Activated CD8-positive, alpha-beta memory T cell treated with anti-CD3 and anti-CD28 coated beads, Interleukin-2, amount 50 U/mL, for 24 hours (primary cell): ENCODE results near the gene FAM163A.

Source experiments
- DNase-seq: peaks from one replicate; pipeline ENCODE4 v3.0.0-alpha.2; 2020; ENCODE audit errors: extremely low read depth

Gene FAM163A

GRCh38 chr1:179750630-179751029 is 7.5 kb downstream of the FAM163A start:
- DNase-seq, result no peak

DNA sequence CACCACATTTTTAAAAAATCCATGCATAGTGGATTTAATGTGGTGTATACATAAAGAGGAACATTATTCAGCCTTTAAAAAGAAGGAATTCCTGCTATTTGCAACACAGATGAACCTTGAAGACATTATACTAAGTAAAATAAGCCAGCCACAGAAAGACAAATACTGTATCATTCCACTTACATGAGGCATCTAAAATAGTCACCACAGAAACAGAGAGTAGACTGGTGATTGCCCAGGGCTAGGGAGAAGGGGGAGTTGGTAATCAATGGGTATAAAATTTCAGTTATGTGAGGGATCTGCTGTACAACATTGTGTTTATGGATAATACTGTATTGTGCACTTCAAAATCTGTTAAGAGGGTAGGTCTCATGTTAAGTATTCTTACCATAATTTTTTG is 10.0 kb downstream of the FAM163A start:
- no peak for DNase-seq

DNA sequence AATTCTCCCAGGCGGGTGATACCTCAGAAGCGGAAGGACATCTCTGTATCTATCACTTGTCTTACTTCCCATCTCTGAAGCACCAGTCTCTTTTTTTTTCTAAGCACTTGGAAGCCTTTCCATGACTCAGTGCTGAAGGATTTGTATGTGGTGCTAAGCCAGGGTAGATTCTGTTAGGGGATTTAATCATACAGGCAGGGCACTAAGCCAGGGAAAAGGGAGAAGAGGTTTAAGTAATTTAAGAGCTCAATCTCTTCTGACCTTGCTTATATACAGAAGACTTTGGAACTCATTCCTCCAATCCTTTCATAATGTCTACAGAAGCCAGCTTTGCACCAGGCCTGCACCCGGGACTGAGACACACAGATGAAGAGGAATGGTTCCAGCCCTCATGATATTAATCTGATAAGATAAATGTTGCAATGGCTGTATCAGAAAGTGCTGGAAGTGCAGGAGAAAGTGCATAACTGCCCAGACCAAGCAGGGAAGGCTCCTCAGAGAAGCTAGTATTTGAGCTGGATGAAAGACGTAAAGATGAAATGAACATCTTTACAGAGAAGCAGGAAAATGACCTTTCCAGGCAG is 11.0 kb downstream of the FAM163A start:
- no peak for DNase-seq

- no peak for DNase-seq
Measured at GRCh38 chr1:179757933-179758332, 14.8 kb downstream of the FAM163A start.

- DNase-seq, result no peak
Measured at GRCh38 chr1:179760521-179760920, 17.4 kb downstream of the FAM163A start.

DNA sequence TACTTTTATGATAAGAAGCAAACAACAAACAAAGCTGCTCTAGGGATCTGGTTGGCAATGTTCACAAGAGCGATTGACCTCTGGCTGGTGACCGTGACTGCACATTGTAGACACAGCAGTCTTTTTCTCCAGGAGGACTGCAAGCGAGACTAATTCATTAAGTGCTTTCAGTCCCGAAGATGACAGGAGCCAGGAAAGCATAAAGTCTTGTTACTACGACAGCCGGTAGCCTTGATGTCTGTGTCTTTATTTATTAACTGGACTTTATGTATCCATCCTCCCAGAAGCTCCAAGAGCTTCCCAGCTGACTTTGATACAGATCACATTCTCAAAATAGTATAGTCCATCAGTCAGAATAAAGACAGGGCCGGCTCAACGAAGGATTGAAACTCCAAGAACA is 18.2 kb downstream of the FAM163A start:
- DNase-seq, result no peak

- no peak for DNase-seq
Measured at GRCh38 chr1:179761846-179762640, 19.0 kb downstream of the FAM163A start.

GRCh38 chr1:179767177-179767581 is 24.1 kb downstream of the FAM163A start:
- no peak for DNase-seq

- DNase-seq, result no peak
Measured at GRCh38 chr1:179767996-179768395, 24.9 kb downstream of the FAM163A start.

GRCh38 chr1:179770887-179771502 is 27.9 kb downstream of the FAM163A start:
- DNase-seq, result no peak

DNA sequence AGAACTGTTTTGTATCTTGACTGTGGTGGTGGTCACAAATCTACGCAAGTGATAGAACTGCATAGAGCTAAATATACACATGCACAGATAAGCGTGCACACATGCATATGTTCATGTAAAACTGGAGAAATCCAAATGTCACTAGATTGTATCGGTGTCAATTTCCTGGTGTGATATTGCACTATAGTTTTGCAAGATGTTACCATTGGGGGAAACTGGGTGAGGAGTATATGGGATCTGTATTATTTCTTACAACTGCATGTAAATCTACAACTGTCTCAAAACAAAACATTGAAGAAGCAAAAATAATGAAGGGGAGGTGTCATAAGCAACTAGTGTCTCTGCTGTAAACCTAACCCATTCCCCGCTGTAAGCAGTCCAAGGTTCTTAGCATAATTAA is 30.2 kb downstream of the FAM163A start:
- DNase-seq, result no peak

DNA sequence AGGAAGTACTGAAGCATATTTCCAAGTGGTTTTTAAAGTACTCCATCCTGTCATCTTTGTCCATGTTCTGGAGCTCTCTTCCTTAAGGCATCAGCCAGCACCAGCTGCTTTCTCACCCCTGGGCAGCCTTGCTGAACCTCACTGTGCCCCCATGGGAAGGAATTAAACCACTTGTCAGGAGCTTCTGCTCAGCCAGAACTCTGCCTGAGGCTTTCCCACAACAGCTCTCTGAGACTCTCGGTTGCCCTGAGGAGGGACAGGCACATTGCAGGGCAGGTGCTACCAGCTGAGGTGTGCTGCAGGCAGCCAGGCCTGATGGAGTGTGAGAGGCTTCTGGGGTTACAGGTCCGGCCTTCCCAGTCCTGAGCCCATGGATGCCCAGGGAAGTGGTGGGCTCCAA is 30.9 kb downstream of the FAM163A start:
- DNase-seq, result no peak

DNA sequence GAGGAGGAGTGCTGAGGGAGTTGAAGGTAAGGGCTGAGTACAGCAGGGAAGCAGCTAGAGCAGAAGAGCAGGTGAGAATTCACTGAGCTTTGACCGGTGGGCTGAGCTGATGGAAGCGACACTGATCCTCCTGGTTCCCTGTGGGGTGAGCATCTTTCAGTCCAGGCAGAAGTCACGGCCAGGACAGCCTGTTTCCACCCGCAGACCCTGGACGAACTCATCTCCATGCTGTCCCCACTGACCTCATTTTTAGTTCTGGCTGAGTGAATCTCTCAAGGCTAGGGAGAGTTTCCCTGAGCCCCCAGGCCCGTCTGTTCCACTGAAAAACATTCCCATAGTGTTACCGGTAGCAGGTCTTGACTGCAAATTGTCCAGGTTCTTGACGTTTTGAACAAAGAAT is 31.5 kb downstream of the FAM163A start:
- DNase-seq, result no peak

DNA sequence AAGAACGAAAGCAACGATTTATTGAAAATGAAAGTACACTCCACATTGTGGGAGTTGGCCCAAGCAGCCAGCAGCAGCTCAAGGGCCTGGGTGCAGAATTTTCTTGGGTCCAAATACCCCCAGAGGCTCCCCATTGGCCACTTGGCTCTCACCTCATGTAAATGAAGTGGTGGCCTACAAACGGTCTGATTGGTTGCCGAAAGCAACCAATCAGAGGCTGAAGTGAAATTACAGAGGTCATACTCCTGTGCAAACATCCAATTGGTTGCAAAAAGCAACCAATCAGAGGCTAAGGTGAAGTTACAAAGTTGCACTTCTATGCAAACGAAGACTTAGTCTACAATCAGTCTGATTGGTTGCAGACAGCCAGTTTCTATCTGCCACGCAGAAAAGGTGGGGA is 31.9 kb downstream of the FAM163A start:
- no peak for DNase-seq

- no peak for DNase-seq
Measured at GRCh38 chr1:179776831-179777230, 33.7 kb downstream of the FAM163A start.

DNA sequence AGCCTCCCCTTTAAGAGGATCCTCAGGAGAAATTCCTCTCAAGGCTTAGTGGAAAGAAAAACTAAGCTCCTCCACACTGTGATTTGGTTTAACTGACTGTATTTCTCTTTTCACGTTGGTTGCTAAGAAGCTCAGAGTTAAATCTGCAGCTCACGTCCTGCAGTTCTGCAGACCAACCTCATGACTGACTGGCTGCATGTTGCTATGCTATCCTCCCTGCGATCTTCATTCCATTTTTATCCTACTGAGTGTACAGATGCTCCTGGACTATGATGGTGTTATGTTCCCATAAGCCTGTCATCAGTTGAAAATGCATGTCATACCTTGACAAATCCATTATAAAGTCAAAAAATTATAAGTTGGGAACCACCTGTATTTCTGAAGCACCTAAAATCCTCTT is 34.6 kb downstream of the FAM163A start:
- DNase-seq, result no peak

DNA sequence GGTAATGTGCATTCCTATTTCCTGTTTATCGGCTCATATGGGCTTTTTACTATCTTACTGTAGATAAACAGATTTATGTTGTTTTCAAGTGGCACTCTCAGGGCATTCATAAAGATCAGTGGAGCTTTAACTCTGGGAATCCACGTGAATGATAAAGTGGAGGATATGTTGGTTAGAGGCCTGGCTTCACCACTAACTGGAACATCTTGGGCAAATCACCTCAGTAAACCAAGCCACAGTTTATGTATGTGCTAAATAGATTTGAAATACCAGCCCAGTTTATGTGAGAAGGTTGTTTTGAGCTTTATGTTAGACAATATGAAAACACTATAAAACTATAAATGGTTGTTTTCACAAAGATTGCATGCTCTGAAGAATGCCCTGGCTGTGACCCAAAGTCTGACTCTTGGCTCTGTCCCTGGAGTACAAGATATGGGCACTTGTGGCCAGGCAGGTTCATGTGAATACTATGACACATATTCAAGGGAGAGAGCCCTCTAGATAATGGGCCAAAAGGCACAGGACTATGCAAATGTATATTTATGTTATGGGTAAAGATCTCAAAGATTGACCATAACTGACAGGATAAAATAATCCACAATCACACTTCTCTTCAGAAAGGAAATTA is 36.7 kb downstream of the FAM163A start:
- DNase-seq, result no peak

- no peak for DNase-seq
Measured at GRCh38 chr1:179781962-179782361, 38.9 kb downstream of the FAM163A start.

DNA sequence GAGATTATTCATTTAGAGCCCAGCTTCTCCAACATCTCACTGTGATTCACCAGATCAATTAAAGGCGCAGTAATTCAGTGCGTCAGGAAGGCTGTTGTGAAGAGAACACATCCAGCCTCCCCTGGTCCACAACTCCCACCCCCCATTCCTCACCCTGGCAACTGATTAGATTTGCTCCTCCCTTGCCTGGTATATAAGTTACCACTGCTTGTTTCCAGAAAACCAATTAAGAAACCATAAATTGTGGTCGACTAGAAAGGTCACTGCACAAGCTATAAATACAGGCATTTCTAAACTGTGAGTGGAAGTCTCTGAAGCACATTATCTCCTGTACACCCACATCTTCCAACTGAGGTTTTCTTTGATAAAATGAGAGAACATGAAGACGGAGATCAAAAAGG is 41.9 kb downstream of the FAM163A start:
- no peak for DNase-seq

DNA sequence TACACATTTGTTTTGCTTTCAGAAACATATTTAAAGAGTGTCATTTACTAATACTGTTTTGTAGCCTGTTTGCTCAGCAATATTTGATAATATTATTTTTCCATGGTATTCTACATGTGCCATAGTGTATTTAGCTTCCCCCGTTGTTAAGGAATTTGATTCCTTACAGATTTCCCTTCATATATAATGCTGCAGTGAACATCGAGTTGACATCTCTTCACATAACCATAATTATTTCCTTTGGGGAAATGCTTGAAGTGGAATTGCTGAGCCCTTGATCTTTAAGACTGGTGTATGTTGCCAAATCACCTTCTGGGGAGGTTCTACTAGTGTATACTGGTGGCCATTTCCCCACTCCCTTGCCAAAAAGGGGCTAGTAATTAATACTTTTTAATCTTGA is 42.6 kb downstream of the FAM163A start:
- DNase-seq, result no peak

- no peak for DNase-seq
Measured at GRCh38 chr1:179786815-179787685, 44.0 kb downstream of the FAM163A start.

GRCh38 chr1:179788259-179788658 is 45.2 kb downstream of the FAM163A start:
- no peak for DNase-seq
